KBM-7 (cell line): Measurements from ENCODE around the gene DENND1A.
"Not testable (repeated sequence)": the region's sequence is repeated elsewhere in the genome, so short reads cannot be mapped to it uniquely, and the experiment has no call there.

Experiments
- DNase-seq: peaks from one replicate; pipeline ENCODE4 v3.0.0-alpha.2; 2015
- in situ Hi-C: fragments of 300-500 bp; cut with MboI; formaldehyde crosslinking; loops from 2 replicates; pipeline ENCODE4 v1.14.3; 2020; ENCODE audit warnings: low sequenced_read_pairs, low pct_unique_long_range_greater_than_20kb, mixed read lengths

Gene DENND1A, protein sequence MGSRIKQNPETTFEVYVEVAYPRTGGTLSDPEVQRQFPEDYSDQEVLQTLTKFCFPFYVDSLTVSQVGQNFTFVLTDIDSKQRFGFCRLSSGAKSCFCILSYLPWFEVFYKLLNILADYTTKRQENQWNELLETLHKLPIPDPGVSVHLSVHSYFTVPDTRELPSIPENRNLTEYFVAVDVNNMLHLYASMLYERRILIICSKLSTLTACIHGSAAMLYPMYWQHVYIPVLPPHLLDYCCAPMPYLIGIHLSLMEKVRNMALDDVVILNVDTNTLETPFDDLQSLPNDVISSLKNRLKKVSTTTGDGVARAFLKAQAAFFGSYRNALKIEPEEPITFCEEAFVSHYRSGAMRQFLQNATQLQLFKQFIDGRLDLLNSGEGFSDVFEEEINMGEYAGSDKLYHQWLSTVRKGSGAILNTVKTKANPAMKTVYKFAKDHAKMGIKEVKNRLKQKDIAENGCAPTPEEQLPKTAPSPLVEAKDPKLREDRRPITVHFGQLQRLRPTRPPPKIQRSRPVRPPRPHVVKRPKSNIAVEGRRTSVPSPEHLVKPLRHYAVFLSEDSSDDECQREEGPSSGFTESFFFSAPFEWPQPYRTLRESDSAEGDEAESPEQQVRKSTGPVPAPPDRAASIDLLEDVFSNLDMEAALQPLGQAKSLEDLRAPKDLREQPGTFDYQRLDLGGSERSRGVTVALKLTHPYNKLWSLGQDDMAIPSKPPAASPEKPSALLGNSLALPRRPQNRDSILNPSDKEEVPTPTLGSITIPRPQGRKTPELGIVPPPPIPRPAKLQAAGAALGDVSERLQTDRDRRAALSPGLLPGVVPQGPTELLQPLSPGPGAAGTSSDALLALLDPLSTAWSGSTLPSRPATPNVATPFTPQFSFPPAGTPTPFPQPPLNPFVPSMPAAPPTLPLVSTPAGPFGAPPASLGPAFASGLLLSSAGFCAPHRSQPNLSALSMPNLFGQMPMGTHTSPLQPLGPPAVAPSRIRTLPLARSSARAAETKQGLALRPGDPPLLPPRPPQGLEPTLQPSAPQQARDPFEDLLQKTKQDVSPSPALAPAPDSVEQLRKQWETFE

GRCh38 chr9:123929870-123930831 lies at the start of gene DENND1A:
Gene DENND1A (minus strand): TSS chr9:123930126. CDS start chr9:123929905, 221 bp downstream.
- peak; percentile 89 for DNase-seq
- in situ Hi-C loops, result no loop called here

- no peak for DNase-seq
- in situ Hi-C loops, result no loop called here
These were observed 49.1 kb upstream of the DENND1A start for GRCh38 chr9:123978981-123979380.

- DNase-seq, in situ Hi-C loops: not testable (repeated sequence)
These were observed 46.7 kb upstream of the DENND1A start for GRCh38 chr9:123976579-123976978.

GRCh38 chr9:123975871-123976270 lies 45.9 kb upstream of the DENND1A start:
- in situ Hi-C loops, result no loop called here

DNA sequence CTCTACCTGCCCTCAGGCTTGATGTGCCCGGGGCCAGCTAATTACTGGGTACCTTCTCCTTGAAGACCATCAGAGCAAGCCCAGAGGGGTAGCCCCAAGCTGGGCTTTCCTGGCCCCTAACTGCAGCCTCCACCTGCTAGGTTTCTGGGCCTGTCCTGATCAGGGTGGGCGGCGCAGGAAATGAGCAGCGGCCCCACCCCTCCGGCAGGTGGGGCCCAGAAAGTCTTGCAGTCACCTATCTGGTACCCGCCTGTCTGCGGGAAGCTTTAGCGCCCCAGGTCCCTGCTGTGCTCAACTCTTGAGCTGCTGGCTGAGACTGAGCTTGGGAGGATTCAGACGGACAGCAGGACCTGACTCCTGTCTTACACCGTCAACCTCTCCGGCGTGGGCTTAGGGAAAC lies 44.5 kb upstream of the DENND1A start:
- DNase-seq, result no peak

More at GRCh38 chr9:123975871-123976270, 45.9 kb upstream of the DENND1A start:
- no peak for DNase-seq

GRCh38 chr9:123973590-123974223 lies 43.8 kb upstream of the DENND1A start:
- in situ Hi-C loops, result no loop called here
- DNase-seq, result no peak

More for the DNA sequence above, 44.5 kb upstream of the DENND1A start:
- in situ Hi-C loops, result no loop called here

DNA sequence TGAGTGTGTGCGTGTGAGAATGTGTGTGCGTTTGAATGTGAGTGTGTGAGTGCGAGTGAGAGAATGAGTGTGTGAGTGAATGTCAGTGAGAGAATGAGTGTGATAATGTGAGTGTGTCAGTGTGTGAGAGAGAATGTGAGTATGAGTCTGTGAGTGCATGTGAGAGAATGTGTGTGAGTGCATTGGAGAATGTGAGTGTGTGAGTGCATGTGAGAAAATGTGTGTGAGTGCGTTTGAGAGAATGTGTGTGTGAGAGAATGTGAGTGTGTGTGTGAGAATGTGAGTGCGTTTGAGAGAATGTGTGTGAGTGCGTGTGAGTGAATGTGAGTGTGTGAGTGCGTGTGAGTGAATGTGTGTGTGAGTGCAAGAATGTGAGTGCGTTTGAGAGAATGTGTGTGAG lies 42.7 kb upstream of the DENND1A start:
- in situ Hi-C loops, result no loop called here
- DNase-seq, result no peak

GRCh38 chr9:123967323-123967722 lies 37.4 kb upstream of the DENND1A start:
- in situ Hi-C loops, result no loop called here
- no peak for DNase-seq

GRCh38 chr9:123965801-123966686 lies 36.1 kb upstream of the DENND1A start:
- DNase-seq, result no peak
- in situ Hi-C loops, result no loop called here

GRCh38 chr9:123964761-123965160 lies 34.8 kb upstream of the DENND1A start:
- DNase-seq, result no peak
- in situ Hi-C loops, result no loop called here

GRCh38 chr9:123960965-123961364 lies 31.0 kb upstream of the DENND1A start:
- no peak for DNase-seq
- in situ Hi-C loops, result no loop called here

GRCh38 chr9:123960366-123960765 lies 30.4 kb upstream of the DENND1A start:
- in situ Hi-C loops, result no loop called here
- DNase-seq, result no peak

GRCh38 chr9:123959787-123960186 lies 29.9 kb upstream of the DENND1A start:
- in situ Hi-C loops, result no loop called here
- DNase-seq, result no peak

- in situ Hi-C loops, result no loop called here
- no peak for DNase-seq
These were observed 27.8 kb upstream of the DENND1A start for GRCh38 chr9:123957731-123958130.

GRCh38 chr9:123957168-123957721 lies 27.3 kb upstream of the DENND1A start:
- no peak for DNase-seq
- in situ Hi-C loops, result no loop called here

GRCh38 chr9:123955637-123956036 lies 25.7 kb upstream of the DENND1A start:
- no peak for DNase-seq
- in situ Hi-C loops, result no loop called here
